PC-3 (cell line): Measurements from ENCODE around the gene CIB4.

Experiments used
- CTCF ChIP-seq: fragments of 300-600 bp; sonication (generic); conservative IDR thresholded peaks from 2 replicates; pipeline ENCODE4 v1.5.1; 2017; ENCODE audit warnings: antibody characterized with exemption, low read depth, mild to moderate bottlenecking, low read length
- EZH2 ChIP-seq: fragments of 300-600 bp; sonication (generic); IDR thresholded peaks from one replicate; pipeline ENCODE4 v1.6.1; 2017; ENCODE audit warnings: antibody characterized with exemption, mild to moderate bottlenecking, low read length; ENCODE audit not compliant: unreplicated experiment

GRCh38 chr2:26610504-26611335 lies 30.4 kb downstream of the CIB4 start:
- TF ChIP-seq CTCF (no peak), EZH2 (no peak)
